Measurements from ENCODE around the gene PREX1.
A peak's percentile ranks its signal among the peaks of the same experiment; 100 is the strongest.

PREX1 gene

DNA sequence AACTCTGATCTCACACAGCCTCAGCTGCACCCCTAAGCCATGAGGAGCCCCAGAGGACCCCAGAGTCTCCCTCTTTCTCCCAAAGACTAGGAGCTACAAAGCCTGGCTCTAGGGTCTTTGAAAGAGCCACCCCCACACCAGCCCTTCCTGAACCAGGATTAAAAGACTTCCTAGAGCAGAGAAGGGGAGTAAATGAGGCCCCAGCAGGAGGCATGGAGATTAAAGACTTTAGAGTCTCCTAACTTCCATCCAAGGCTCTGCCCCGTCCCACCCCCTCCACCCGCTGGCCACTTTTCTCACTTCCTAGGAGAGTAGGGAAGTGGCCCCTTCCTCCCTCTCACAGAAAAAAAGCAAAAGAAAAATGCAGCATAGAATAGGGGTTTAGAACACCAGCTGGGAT is 1.7 kb downstream of the PREX1 start:
- no peak for DNase-seq (ENCODE audit: low read depth in 2 of 2)

DNA sequence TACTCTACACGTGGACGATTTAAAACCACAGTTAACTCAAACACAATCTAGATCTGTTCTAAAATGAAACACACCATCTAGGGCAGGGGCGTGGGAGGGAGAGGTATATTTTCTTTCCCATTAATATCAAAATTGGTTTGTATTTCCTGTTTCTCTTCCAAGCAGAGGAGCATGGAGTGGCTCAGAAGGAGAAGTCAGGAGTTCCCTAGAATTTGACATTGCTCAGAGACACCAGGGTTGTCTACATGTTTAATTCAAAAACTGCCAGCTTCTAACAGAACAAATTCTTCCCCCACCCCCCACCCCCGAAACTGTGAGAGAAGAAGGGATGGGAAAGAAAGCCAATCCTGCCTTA is 2.3 kb downstream of the PREX1 start:
- no peak for DNase-seq (ENCODE audit: low read depth in 2 of 2)

DNA sequence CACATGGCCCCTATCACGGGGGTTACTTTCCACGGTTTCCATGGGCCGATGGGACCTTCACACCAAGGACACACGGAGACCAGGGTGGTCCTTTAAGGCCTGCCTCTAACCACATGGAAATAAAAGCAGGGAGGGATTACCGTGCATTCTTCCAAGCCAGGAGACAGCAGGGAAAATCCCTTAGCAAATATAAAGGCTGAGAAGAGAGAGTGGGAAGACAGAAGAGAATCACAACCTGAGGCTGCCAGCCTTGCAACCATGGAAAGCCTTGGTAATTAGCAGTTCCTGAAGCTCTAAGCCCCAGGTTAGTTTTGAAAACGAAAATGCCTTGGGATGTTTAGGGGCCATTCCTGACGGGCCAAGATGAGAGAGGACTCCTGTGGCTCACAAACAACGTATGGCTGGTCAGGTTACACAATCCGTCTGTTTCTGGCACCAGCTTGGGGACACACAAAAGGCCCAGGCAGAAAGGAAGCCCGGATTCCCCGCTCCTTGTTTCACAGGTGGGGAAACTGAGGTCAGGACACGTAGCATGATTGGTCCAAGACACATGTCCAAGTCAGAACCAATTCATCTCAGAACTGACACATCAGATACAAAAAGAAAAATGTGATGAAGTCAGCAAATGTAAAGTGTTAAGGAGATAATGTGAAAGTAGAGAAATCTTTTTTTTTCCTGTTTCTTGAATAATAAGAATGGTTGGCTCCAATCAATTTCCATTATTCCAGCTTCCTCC is 2.8 kb downstream of the PREX1 start:
- no peak for DNase-seq (ENCODE audit: low read depth in 2 of 2)

DNA sequence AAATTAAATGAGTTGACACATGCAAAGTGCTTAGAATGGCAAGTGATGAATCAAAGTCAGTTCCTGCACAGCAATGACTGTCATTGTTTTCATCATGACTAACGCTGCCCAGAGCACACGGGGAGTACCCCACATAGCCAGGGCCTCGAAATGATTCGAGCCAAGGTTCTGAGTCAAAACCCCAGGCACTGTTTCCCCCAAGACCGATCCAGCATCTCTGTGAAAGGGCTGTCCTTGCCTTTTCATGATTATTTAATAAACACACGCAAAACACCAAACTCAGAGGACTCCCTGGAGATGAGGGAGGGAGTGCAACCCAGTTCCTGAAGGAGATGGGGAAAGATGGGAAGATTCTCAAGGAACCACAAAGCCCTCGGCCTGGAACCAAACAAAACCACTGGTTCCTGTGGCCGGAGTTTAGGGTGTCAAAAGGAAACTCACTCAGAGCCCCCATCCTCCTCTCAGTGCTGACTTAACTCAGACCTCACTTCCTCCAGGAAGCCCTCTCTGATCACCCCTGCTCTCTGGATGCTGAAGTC is 3.8 kb downstream of the PREX1 start:
- peak; percentile 54 to 60 for DNase-seq (ENCODE audit: low read depth in 2 of 2)

DNA sequence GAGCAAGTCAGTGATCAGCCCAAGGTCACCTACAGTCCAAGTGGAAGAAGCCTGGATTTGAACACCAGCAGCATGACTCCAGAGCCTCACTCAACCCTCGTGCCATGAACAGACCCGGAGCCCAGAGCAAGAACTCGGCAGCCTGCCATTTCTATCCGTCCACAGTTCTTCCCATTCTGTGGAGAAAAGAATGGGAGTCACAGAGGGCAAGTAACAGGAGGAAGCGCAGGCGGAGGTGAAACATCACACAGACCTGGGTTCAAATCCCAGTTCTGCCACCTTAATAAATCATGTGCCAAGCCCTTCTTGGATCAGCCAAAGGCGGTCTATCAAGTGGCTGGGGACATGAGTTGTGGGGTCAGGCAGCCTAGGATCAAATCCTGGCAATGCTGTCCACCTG is 4.3 kb downstream of the PREX1 start:
- DNase-seq (ENCODE audit: low read depth in 2 of 2): no peak

DNA sequence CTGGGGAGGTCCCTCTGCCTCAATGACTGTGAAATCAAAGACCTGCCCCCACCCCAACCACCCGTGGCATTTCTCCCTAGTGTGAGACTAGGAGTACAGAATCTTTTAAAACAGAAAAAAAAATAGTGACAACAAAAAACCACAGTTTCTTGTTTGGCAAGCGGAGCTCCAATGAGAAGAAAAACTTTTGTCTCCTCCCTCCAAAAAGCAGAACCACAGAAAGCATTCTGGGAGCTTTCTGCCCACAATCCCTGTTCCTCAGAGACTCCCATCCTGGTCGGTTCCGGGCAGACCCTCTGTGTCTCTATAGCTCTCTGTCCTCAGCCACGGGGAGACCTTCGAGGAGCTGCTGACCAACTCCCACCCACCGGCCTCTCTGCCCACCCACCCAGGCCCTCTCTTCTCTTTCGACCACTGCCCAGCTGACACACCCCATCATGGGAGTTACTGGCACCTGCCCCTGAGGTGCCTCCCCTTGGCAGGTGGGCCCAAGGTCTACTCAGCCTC is 4.9 kb downstream of the PREX1 start:
- no peak for DNase-seq (ENCODE audit: low read depth in 2 of 2)

DNA sequence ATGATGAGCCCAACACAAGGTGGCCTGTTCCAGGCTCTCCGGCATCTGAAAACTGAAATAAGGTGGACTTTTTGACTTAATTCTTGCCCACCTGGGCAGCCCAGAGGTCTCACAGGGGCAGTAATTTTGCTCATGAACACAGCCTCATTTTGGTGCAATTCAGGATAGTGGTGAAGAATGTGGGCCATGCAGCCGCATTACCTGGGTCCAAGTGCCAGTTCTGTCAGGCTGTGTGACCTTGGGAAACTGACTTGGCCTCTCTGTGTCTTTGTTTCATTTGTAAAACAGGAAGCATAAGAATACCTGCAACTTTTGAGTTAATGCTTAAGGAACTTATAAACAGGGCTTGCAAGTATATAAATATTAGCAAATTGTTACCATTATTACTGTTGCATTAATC is 5.6 kb downstream of the PREX1 start:
- DNase-seq (ENCODE audit: low read depth in 2 of 2): no peak

DNA sequence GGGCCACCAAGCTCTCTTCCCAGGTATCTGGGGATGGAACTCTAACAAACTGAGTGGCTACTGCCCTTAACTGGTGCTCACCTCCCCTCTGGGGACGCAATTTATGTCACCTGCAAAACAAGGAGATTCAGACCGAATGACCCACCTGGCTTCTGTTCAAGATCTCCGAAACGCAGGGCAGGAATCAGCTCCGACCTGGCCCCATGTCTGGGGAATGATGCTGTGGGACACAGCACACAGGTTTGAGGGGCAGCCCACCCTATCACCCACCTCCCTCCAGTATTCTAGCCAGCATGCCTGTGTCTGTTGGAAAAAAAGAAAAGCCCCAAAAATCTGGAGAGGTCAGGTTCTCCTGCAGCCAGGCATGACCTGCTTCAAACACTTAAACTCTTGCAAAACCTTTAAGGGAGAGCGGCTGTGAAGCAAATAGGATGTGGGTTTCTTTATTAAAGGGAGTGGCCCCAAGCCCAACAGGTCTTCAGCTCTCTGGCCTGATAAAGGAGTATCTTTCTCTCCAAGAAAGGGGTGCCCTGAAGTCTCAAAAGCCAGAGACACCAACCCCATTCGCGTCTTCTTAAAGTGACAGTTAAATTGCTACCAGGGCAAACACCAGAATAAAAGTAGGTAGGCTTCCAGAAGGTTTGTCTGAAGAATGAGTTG is 6.4 kb downstream of the PREX1 start:
- no peak for DNase-seq (ENCODE audit: low read depth in 2 of 2)

DNA sequence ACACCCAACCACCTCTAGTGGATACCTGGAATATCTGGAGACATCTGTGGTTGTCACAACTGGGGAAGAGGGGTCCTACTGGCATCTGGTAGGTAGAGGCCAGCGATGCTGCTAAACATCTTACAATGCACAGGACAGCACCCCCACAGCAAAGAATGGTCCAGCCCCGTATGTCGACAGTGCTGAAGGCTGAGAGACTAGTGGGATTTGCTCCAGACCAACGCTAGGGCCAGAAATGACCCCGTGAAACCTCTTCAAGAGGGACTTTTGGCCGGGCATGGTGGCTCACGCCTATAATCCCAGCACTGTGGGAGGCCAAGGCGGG is 7.2 kb downstream of the PREX1 start:
- DNase-seq (ENCODE audit: low read depth in 2 of 2): no peak

DNA sequence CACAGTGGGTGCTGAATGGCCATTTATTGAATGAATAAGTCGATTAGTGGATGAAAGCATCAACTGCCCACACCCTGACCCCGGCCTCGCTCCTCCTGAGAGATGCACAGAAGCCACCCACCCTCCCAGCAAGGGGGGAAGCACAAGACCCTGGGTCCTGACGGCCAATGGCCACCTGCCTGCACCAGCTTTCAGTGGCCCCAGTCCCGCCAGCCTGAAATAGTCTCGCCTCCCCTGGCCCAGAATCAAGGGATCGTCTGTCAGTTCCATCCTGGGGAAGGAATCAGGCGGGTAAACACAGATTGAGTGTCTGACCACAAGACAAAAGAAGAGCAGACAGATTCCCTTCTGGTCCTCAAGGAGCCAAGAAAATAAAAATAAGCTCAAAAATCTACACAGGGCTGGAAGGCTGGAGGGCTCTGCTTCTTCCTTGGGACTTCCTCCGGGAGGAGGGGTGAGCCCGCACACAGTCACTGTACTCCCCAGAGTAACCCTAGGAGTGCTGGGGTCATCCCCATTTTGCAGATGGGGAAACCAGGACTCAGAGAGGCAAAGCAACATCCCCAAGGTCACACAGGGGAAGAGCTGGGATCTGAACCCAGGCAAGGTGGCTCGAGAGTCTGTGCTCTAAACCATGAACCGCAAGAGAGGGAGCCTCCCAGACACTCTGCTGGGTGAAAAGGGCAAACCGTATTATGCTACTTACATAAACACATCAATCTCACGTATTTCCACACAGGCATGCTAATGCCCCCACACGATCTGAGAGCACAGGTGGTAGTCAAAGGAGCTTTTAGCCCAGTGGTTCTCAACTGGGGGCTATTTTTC is 7.8 kb downstream of the PREX1 start:
- DNase-seq (ENCODE audit: low read depth in 2 of 2): no peak

DNA sequence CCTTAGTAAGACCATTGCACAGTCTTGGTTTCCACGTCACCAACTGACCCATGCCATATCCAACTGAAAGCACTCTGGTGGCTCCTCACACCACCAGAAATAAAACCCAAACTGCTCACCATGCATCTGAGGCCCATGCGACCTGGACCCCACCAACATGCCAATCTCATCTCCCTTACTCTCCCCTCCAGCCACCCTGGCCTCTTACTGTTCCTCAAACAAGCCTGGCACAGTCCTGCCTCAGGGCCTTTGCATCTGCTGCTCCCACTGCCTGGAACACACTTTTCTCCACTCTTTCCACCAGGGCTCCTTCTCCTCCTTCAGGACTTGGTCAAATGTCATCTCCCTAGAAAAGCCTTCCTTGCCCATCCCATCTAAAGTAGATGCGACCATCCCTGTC is 8.7 kb downstream of the PREX1 start:
- no peak for DNase-seq (ENCODE audit: low read depth in 2 of 2)

DNA sequence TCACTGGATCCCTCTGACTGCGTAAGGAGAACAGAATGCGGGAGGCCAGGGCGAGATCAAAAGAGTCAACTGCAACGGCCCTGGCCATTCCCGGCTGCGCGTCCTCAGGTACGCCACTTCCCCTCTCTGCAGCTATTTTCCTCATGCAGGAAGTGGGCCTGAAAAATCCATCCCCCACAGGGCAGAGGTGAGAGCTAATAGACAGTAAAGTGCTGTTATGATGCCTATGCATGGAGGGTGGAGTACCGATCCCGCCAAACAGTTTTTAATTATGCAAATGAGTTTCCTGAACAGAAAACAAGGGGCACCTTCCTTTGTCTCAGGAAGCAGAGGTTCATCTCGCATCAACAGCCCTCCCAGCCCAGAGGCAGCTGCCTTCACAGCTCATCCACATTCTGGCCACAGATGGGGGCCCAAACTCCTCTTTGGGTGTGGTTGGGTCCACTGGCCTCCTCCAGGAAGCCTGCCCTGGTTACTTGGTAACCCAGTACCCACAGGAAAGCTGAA is 9.3 kb downstream of the PREX1 start:
- DNase-seq (ENCODE audit: low read depth in 2 of 2): no peak

DNA sequence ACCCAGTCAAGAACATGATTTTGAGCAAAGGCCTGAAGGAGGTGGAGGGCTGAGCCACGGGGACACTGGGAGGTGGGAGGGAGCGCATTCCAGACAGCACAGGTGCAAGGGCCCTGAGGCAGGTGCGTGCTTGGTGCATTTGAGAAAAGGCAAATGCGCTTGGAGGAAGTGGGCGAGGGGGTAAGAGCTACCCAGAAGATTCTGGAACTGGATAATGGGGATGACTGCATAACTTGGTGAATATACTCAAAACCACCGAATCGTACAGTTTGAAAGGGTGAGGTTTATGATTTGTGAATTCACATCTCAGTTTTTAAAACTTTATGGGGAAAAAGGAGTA is 9.8 kb downstream of the PREX1 start:
- no peak for DNase-seq (ENCODE audit: low read depth in 2 of 2)

DNA sequence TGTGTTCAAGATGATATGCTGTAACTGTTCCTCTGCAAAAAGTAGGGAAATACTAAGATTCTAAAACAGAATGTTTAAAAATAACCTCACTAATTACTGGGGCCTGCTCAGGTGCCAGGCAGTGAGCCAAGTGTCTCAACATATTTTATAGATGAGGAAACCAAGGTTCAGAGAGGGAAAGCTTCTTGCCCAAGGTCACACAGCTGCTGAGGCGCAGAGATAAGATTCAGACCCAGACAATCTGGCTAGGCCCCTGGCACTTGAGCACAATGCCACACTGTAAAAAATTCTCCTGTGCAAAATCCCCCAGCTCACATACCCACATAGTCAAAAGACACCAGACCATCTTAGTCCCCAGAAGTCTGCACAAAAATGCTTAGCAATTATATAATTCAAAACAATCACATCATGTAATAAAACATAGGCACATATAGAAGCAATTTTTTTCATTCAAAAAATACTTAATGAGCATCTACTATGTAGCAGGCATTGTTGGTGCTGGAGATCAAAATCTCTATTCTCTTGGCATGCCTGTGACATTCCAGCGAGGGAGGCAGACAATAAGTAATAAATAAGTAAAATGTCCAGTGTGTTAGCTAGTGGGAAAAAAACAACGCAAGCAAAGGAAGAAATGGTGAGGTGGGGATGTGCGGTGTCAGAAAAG is 10.3 kb downstream of the PREX1 start:
- no peak for DNase-seq (ENCODE audit: low read depth in 2 of 2)

DNA sequence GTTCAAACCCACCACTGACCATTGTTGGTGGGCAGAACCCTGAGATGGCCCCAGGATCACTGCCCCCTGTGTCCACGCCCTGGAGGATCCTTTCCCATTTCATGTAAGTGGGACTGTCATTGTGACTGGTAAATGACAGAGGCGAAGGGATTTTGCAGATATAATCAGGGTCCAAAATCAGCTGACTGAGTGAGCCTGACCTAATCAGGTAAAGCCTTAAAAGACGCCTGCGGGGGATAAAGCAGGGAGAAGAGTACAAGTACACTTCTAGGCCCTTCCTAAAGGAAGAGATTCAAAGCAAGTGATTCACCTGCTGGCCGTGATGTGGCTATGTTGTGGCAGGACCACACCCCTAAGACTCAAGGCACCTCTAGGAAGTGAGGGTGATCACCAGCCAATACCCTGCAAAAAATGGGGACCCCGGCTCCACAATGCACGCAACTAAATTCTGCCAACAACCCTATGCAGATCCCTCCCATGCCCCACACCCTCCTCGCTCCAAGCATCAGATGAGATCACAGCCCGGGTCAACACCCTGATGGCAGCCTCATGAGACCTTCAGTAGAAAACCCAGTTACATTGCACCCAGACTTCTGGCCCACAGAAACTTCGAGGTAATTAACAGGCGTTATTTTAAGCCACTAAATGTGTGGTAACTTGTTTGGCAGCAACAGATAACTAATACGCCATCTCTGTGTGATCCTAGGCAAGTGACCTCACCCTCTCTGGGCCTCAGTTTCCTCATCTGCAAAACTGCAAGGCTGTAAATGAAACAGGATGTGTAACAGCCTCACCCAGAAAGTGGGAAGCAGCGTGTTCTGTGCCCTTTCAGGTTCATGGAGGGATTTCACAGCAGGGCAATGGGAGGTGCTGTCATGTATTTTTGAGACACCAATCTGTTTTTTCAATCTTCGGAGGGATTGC is 11.3 kb downstream of the PREX1 start:
- DNase-seq (ENCODE audit: low read depth in 2 of 2): no peak

DNA sequence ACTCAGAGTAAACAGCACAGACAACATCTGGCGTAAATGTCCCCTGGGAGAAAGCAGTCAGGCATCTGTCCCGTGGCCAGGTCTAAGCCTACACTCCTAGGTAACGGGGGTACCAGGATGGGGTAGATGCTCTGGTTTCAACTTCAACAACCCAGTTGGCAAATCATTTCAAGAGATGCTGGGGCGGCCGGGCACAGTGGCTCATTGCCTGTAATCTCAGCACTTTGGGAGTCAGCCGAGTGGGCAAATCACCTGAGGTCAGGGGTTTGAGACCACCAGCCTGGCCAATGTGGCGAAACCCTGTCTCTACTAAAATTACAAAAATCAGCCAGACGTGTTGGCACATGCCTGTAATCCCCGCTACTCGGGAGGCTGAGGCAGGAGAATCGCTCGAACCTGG is 12.3 kb downstream of the PREX1 start:
- no peak for DNase-seq (ENCODE audit: low read depth in 2 of 2)

DNA sequence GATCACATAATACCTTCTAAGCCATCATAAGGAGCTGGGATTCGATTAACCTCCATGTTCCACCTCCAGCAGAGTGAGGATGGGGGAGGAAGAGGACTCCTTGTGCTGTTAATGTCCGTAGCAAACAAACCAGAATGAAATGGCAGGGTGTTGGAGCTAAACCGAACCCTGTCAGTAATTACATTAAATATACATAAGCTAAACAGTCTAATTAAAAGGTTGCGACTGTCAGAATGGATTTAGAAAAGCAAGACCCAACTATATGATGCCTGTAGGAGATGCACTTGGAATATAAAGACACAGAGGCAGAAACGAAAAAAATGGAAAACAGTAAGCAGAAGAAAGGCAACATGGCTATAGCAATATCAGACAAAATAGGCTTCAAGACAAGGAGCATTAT is 13.2 kb downstream of the PREX1 start:
- DNase-seq (ENCODE audit: low read depth in 2 of 2): no peak

DNA sequence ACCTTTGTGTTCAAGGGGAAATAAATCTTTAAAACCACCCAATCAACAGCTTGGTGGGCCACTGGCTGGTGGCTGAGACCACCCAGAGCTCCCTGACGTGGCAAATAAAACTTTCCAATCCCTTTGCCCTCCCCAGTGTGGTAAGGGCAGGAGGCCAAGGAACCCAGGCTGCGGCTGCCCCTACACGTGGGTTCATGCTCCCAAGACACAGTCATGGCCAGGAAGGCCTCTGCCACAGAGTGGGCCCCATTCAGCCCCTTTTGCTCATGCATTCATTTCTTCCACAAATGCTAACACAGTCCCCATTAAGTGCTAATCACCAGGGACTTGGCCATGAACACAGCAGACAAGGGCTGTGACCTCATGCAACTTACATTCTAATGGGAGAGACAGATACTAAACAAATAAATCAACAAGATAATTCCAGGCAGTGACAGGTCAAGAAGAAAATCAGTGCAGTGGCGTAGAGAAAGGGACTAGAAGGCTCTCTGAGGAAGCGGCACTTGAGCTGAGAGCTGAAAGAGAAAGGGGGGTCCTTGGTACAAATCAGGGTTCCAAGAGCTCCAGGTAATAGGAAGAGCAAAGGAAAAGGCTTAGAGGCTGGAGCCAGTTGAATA is 13.8 kb downstream of the PREX1 start:
- DNase-seq (ENCODE audit: low read depth in 2 of 2): no peak

DNA sequence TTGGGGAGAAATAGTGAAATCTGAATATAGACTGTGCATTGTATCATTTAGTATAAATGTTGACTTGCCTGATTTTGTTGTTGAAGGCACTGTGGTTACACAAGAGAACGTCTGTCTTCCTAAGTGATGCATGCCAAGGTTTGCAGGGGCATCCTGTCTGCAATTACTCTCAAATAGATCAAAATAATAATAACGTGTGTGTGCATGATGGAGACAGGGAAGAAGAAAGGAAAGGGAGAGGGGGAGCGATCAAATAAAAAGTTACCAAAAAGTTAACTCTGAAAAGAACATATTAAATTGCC is 14.4 kb downstream of the PREX1 start:
- no peak for DNase-seq (ENCODE audit: low read depth in 2 of 2)

DNA sequence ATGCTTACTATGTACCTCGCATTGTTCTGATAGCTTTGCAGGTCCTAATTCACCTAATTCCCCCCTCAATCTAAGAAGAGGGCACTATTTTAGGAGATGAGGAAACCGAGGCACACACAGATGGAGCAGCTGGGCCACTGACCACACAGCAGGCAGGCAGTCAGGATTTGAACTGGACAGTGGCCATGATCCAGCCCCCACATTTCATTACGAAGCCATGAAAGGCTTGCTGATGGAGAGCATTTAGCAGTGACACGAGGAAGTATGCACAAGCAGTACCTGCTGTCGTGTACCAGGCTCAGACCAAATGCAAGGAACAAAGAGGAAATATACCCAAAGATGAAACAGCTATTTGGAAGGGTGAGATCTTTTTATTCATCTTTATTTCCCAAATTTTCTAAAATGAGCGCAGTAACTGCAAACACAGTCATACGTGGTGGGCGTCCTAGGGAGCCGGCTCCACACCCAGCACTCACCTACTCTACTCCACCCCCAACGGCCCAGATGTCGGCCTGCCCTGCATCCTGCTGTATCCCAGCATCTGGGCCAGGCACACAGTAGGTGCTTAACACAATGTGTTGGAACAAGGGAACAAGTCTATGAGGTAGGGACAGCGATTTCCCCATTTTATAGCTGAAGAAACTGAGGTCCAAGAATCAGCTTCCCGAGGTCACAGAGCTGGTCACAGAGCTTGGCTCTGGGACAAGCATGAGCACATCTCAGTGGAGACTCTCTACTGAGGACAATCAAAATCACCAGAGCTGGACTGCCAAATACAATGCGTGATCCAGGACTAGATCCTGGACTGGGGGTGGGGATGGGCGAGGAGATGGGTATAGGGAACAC is 15.0 kb downstream of the PREX1 start:
- DNase-seq (ENCODE audit: low read depth in 2 of 2): no peak

Data from stimulated activated CD4-positive, alpha-beta T cell treated with anti-CD3 and anti-CD28 coated beads, Interleukin-15, amount 100 ng/mL, for 48 hours (primary cell).